ENCODE measurements around the gene FFAR3.
"Not testable (repeated sequence)": the region's sequence is repeated elsewhere in the genome, so short reads cannot be mapped to it uniquely, and the experiment has no call there.

Gene FFAR3

DNA sequence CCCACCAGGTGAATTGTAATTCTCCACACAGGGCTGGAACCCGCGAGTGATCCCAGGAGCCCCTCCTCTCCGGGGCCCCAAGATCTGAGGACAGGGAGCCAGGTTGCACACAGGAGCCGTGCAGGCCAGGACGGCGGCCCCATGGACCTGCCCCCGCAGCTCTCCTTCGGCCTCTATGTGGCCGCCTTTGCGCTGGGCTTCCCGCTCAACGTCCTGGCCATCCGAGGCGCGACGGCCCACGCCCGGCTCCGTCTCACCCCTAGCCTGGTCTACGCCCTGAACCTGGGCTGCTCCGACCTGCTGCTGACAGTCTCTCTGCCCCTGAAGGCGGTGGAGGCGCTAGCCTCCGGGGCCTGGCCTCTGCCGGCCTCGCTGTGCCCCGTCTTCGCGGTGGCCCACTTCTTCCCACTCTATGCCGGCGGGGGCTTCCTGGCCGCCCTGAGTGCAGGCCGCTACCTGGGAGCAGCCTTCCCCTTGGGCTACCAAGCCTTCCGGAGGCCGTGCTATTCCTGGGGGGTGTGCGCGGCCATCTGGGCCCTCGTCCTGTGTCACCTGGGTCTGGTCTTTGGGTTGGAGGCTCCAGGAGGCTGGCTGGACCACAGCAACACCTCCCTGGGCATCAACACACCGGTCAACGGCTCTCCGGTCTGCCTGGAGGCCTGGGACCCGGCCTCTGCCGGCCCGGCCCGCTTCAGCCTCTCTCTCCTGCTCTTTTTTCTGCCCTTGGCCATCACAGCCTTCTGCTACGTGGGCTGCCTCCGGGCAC, 6.7 kb upstream of the FFAR3 start:
- DNase-seq: no peak

DNA sequence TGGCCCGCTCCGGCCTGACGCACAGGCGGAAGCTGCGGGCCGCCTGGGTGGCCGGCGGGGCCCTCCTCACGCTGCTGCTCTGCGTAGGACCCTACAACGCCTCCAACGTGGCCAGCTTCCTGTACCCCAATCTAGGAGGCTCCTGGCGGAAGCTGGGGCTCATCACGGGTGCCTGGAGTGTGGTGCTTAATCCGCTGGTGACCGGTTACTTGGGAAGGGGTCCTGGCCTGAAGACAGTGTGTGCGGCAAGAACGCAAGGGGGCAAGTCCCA, 6.1 kb upstream of the FFAR3 start:
- no peak for DNase-seq

- peak; percentile 83 for DNase-seq
Observed at GRCh38 chr19:35352448-35353304, 5.6 kb upstream of the FFAR3 start.

DNA sequence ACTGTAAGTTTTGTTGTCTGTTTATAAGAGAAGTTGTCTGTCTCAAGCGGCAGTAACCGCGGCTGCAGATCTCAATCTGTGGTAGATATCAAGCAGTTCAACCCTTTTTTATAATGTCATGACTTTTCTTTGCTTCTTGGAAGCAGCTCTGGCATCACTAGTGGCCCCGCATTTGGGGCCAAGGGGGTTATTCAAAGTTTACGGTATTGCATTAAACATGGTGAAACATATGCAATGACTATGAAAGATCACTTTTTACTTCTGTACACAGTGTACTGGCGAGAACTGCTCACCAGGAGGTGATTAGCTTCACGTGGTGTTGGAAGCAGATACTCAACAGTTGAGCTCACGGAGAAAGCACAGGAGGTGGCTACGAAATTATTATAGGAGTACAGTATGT, 4.6 kb upstream of the FFAR3 start:
- no peak for DNase-seq

DNA sequence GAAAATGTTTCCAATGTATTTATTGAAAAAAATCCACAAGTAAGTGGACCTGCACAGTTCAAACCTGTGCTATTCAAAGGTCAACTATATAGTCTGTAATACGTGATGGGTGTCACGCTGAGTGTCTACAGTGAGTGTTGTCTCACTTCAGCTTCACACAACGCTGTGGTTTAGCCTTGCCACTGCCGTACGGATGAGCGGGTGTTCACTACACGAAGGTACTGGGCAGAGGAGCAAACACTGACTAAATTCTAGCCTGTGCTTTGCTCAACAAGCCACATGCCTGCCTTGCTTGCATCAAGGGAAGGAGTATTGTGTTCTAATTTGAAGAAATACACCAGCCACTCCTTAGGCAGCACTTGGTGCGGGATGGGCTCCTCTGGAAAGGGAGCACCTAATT, 3.4 kb upstream of the FFAR3 start:
- no peak for DNase-seq

GRCh38 chr19:35355791-35356460, 2.3 kb upstream of the FFAR3 start:
- DNase-seq: no peak

DNA sequence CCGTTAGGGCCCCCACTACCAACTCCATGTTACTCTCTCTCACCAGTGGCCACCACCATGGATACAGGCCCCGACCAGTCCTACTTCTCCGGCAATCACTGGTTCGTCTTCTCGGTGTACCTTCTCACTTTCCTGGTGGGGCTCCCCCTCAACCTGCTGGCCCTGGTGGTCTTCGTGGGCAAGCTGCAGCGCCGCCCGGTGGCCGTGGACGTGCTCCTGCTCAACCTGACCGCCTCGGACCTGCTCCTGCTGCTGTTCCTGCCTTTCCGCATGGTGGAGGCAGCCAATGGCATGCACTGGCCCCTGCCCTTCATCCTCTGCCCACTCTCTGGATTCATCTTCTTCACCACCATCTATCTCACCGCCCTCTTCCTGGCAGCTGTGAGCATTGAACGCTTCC, 574 bp downstream of the FFAR3 start:
- DNase-seq: not testable (repeated sequence)

GRCh38 chr19:35359395-35359794, 1.1 kb downstream of the FFAR3 start:
- not testable (repeated sequence) for DNase-seq

- not testable (repeated sequence) for DNase-seq
Observed at GRCh38 chr19:35360081-35360480, 1.8 kb downstream of the FFAR3 start.

DNA sequence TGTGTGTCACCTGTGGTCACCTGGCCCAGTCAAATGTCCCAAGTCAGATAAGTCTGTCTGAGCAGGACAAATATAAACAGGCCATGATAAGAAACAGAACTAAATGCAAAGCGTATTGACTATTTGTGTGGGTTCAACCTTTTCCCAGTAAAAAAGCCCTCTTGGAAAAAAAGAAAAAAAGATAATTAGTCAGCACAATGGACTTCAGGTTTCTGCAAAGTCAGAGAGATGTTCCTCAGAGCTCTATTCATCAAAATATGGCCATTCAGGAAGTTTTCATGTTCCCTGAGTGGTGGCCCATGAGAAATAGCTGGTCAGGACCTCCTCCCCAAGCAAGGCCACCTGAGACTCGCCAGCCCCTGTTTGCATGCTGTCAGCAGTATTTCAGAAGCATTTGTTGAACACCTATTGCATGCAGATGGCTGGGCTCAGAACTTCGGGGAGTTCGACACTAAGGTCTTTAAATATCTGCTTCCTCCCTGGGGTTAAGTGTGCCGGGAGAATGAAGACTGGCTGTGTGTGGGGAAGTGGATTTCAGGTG, 2.7 kb downstream of the FFAR3 start:
- no peak for DNase-seq

- DNase-seq: no peak
Observed at GRCh38 chr19:35362261-35363000, 4.2 kb downstream of the FFAR3 start.

GRCh38 chr19:35363001-35363590, 4.8 kb downstream of the FFAR3 start:
- no peak for DNase-seq

DNA sequence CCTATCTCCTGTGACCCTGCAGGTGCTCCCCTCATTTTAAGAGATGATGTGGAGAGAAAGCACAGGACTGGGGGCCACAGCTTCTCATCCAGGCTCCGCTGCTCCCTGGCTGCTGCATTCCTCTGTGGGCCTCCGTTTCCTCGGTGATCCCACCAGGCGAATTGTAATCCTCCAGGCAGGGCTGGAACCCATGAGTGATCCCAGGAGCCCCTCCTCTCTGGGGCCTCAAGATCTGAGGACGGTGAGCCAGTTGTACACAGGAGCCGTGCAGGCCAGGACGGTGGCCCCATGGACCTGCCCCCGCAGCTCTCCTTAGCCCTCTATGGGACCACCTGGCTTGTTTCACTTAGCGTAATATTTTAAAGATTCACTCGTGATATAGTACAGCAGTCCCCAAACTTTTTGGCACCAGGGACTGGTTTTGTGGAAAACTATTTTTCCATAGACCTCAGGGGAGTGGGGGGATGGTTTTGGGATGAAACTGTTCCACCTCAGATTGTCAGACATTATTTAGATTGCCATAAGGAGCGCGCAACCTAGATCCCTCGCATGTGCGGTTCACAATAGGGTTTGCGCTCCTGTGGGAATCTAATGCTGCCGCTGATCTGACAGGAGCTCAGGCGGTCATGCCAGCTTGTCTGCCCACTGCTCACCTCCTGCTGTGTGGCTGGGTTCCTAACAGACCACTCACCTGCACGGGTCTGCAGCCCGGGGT, 5.6 kb downstream of the FFAR3 start:
- DNase-seq: no peak

- peak; percentile 16 for DNase-seq
Observed at GRCh38 chr19:35365303-35365702, 7.0 kb downstream of the FFAR3 start.

DNA sequence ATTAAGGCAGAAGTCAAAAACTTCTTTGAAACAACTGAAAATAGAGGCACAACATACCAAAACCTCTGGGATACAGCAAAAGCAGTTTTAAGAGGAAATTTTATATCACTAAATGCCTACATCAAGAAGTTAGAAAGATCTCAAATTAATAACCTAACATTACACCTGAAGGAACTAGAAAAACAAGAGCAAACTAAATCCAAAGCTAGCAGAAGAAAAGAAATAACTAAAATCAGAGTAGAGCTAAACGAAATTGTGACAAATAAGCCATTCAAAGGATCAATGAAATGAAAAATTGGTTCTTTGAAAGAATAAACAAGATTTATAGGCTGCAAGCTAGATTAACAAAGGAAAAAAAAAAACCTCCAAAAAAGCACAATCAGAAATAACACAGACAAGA, 10.1 kb downstream of the FFAR3 start:
- DNase-seq: no peak

DNA sequence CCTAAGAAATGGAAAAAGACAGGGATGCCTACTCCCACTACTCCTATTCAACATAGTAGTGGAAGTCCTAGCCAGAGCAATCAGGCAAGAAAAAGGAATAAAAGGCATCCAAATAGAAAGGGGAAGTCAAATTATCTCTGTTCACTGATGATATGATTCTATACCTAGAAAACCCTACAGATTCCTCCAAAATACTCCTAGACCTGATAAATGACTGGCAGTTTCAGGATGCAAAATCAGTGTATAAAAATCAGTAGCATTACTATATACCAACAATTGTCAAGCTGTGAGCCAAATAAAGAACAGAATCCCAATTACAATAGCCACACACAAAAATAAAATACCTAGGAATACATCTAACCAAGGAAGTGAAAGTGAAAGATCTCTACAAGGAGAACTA, 11.3 kb downstream of the FFAR3 start:
- no peak for DNase-seq

DNA sequence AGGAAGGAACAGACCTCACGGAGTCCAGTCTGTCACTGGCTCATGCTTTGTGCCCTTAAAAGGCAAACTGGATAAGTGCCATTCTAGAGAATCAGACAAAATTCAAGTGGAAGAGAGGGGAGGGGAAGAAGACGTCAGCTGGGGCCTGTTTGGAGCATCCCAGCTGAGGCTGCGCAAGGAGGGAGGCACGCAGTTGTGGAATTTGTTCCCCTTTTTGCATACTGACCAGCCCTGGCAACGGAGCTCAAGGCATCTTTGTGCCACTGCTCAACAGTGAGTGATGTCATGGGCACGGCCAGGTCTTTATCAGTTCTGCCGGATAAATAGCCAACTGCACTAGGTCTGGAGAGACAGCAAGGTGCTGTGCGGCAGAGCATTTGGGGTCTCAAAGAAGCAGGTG, 12.5 kb downstream of the FFAR3 start, which contains the start of gene GPR42:
Gene GPR42, plus strand, starts transcription at position 347 of the 400 bp plus-strand sequence. CDS start 292 bp downstream, outside the sequence.
- DNase-seq: no peak

DNA sequence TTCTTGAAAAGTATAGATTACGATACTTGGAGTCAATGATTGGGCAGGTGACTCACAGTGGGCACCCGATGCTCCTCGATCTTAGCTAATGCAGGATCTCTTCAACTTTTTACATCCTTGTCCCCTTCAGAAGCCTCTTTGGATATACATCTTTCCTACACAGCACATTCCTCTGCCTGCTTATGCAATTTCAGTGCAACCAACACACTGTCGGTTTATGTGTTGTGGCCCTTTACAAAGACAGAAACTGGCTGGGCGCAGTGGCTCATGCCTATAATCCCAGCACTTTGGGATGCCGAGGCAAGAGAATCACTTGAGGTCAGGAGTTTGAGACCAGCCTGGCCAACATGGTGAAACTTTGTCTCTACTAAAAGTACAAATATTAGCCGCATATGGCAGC, 15.2 kb downstream of the FFAR3 start:
- no peak for DNase-seq

- DNase-seq: not testable (repeated sequence)
Observed at GRCh38 chr19:35374031-35374430, 15.8 kb downstream of the FFAR3 start.

GRCh38 chr19:35375505-35376307, 17.4 kb downstream of the FFAR3 start:
- DNase-seq: no peak

DNA sequence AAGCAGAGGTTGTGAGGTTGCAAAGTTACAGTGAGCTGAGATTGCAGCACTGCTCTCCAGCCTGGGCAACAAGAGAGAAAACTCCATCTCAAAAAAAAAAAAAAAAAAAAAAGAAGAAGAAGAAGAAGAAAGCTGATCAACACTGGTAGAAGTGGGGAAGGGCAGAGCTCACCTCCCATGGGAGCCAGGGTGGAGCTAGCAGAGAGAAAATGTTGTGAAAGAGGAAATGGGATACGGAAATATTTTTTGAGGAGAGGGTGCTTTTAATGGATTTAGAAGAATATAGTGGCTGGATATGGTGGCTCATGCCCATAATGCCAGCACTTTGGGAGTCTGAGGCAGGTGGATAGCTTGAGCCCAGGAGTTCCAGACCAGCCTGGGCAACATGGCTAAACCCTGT, 19.4 kb downstream of the FFAR3 start:
- DNase-seq: no peak

All from DMS79 treated with DMSO at 0.1 percent for 48 hours (cell line).